Activated CD8-positive, alpha-beta T cell treated with anti-CD3 and anti-CD28 coated beads for 36 hours (primary cell): Measurements from ENCODE around the gene EEF2. TPM values are rescaled to one million over a fixed set of nuclear protein-coding genes. Genes with fewer than 3 reads are reported as not detected.

Experiments
- ATAC-seq: fragments of 200-7000 bp; cut with Tn5 transposase; one replicate; pipeline ENCODE4 v1.10.0; 2021; ENCODE audit warnings: mild to moderate bottlenecking, moderate library complexity
- CTCF ChIA-PET: fragments of 350-600 bp; sonication (Branson Sonifier 250); formaldehyde crosslinking; loops from one replicate; lab custom pipeline; 2021; ENCODE audit warnings: antibody characterized with exemption; lab: Charles Lee
- POLR2A ChIA-PET: fragments of 350-600 bp; sonication (Branson Sonifier 250); formaldehyde crosslinking; loops from one replicate; lab custom pipeline; 2021; ENCODE audit warnings: antibody characterized with exemption; lab: Charles Lee
- DNase-seq: peaks from one replicate; pipeline ENCODE4 v3.0.0-alpha.2; 2020
- H3K27ac Mint-ChIP-seq: one replicate; pipeline ENCODE4 v1.8.0; 2021; ENCODE audit warnings: mild to moderate bottlenecking, mixed read lengths
- H3K27me3 Mint-ChIP-seq: one replicate; pipeline ENCODE4 v1.8.0; 2021; ENCODE audit warnings: mixed read lengths
- H3K36me3 Mint-ChIP-seq: one replicate; pipeline ENCODE4 v1.8.0; 2021; ENCODE audit warnings: low read depth, mixed read lengths
- H3K4me1 Mint-ChIP-seq: one replicate; pipeline ENCODE4 v1.8.0; 2021; ENCODE audit warnings: low read depth, mixed read lengths
- H3K4me3 Mint-ChIP-seq: one replicate; pipeline ENCODE4 v1.8.0; 2021; ENCODE audit warnings: mild to moderate bottlenecking, moderate library complexity, mixed read lengths
- H3K9me3 Mint-ChIP-seq: one replicate; pipeline ENCODE4 v1.8.0; 2021; ENCODE audit warnings: mixed read lengths
- intact Hi-C: fragments of 100-400 bp; cut with micrococcal nuclease; formaldehyde crosslinking; loops from one replicate; pipeline ENCODE4 v1.10.0; 2022
- total RNA-seq, 2 experiments: library from RNA; stranded (reverse); gene quantifications; one replicate each; pipeline ENCODE4 v1.2.3, GENCODE V29; 2021
- TF ChIP-seq, protein P1 (sequence below): fragments of 200-600 bp; IDR thresholded peaks from one replicate; pipeline ENCODE4 v1.8.0; 2022; ENCODE audit warnings: antibody characterized with exemption, mild to moderate bottlenecking

Gene EEF2
- total RNA-seq, 2 experiments from 2014 or later = 3,533 to 3,625 TPM

- Mint-ChIP-seq H3K4me3 (peak overlapping the region; percentile 94), H3K27ac (peak overlapping the region; percentile 95), H3K4me1 (peaks cover 53% of the 10 kb centered on the region), H3K36me3 (peaks cover 66% of the 10 kb centered on the region), H3K27me3 (no peaks in the 10 kb centered on the region), H3K9me3 (no peaks in the 10 kb centered on the region)
- ATAC-seq (no peak), DNase-seq (no peak)
- intact Hi-C loops = no loop called here
- ChIA-PET POLR2A (interaction anchor here (0.5 to 7.8 kb wide), 13 partner anchors 7 to 221 kb away, joined by 3 to 131 read pairs (median 5); partner anchors contain the start of genes APBA3, DAPK3, MRPL54 and PIAS4), CTCF (interaction anchor here (1.1 kb wide), 1 partner anchor 157 kb away, joined by 3 read pairs; no protein-coding TSS in a partner anchor)
- TF ChIP-seq, protein P1, sequence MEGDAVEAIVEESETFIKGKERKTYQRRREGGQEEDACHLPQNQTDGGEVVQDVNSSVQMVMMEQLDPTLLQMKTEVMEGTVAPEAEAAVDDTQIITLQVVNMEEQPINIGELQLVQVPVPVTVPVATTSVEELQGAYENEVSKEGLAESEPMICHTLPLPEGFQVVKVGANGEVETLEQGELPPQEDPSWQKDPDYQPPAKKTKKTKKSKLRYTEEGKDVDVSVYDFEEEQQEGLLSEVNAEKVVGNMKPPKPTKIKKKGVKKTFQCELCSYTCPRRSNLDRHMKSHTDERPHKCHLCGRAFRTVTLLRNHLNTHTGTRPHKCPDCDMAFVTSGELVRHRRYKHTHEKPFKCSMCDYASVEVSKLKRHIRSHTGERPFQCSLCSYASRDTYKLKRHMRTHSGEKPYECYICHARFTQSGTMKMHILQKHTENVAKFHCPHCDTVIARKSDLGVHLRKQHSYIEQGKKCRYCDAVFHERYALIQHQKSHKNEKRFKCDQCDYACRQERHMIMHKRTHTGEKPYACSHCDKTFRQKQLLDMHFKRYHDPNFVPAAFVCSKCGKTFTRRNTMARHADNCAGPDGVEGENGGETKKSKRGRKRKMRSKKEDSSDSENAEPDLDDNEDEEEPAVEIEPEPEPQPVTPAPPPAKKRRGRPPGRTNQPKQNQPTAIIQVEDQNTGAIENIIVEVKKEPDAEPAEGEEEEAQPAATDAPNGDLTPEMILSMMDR = no peak
These were observed 2.3 kb downstream of the EEF2 start for GRCh38 chr19:3982701-3983541.

- H3K27me3 Mint-ChIP-seq = no peaks in the 10 kb centered on the region
- ChIA-PET CTCF (no interaction called here), POLR2A (interaction anchor here (0.5 to 7.8 kb wide), 6 partner anchors 10 to 203 kb away, joined by 3 to 131 read pairs (median 3); partner anchors contain the start of genes DAPK3 and PIAS4)
- peak overlapping the region; percentile 95 for H3K27ac Mint-ChIP-seq
- peak overlapping the region; percentile 94 for H3K4me3 Mint-ChIP-seq
- intact Hi-C loops = no loop called here
- TF ChIP-seq, protein P1 = no peak
- peaks cover 75% of the 10 kb centered on the region for H3K36me3 Mint-ChIP-seq
- DNase-seq = no peak
- H3K4me1 Mint-ChIP-seq = peaks cover 49% of the 10 kb centered on the region
- ATAC-seq = no peak
- no peaks in the 10 kb centered on the region for H3K9me3 Mint-ChIP-seq
These were observed 3.3 kb downstream of the EEF2 start for GRCh38 chr19:3981736-3982681.

- intact Hi-C loops = no loop called here
- CTCF ChIA-PET = no interaction called here
These were observed 3.9 kb downstream of the EEF2 start for GRCh38 chr19:3981373-3981735.

DNA sequence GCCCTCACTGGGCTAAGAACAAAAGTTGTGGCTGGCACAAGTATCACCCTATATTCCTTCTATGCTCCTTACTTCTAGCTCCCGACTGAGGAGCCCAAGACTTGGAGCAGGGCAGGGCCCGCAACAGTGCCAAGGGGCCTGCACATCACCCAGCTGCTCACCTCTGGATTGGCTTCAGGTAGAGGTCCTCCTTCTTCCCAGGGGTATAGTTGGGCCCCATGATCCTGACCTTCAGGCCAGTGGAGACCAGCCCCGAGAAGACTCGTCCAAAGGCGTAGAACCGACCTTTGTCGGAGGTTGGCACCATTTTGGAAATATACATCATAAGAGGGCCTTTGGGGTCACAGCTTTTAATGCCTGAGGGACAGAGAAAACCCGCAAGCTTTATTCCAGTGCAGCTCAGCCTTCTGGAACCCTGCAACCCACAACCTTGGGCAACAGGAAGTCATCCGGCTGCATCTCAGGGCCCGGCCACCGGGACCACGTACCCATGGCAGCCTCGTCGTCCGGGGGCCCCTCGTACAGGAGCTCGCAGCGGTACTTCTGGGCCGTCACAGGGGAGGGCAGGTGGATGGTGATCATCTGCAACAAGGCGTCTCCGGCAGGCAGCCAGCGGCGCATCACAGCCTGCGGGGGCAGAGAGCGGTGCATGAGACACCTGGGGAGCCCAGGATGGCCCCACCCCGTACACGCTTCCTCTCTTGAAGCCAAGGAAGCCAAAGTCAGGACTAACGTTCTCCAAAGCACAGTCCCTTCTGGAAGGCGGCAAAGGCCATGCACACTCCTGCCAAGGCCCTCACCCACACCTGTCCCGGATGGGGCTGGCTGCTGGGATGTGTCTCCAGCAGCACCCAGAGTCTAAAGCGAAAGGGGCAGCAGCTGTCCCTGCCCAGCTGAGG is 4.7 kb downstream of the EEF2 start:
- CTCF ChIA-PET = interaction anchor here (1.7 kb wide), 1 partner anchor 7 kb away, joined by 9 read pairs; no protein-coding TSS in a partner anchor
- TF ChIP-seq, protein P1 = no peak
- Mint-ChIP-seq H3K9me3 (no peaks in the 10 kb centered on the region), H3K36me3 (peaks cover 87% of the 10 kb centered on the region), H3K4me3 (peak overlapping the region; percentile 24), H3K27me3 (no peaks in the 10 kb centered on the region), H3K4me1 (peaks cover 39% of the 10 kb centered on the region), H3K27ac (peak overlapping the region; percentile 55)
- DNase-seq (no peak), ATAC-seq (no peak)
- intact Hi-C loops = no loop called here
- POLR2A ChIA-PET = interaction anchor here (0.9 to 7.8 kb wide), 5 partner anchors 9 to 1738 kb away, joined by 4 to 131 read pairs (median 12); partner anchors contain the start of gene DAPK3

More at GRCh38 chr19:3981373-3981735, 3.9 kb downstream of the EEF2 start:
- no peak for ATAC-seq
- TF ChIP-seq, protein P1 = no peak
- Mint-ChIP-seq H3K27me3 (no peaks in the 10 kb centered on the region), H3K36me3 (peaks cover 79% of the 10 kb centered on the region), H3K4me1 (peaks cover 44% of the 10 kb centered on the region), H3K27ac (peak overlapping the region; percentile 55), H3K4me3 (peak overlapping the region; percentile 24), H3K9me3 (no peaks in the 10 kb centered on the region)
- no peak for DNase-seq
- POLR2A ChIA-PET = interaction anchor here (1.9 to 7.8 kb wide), 2 partner anchors 10 to 12 kb away, joined by 8 to 131 read pairs; partner anchors contain the start of gene DAPK3
